H9 (cell line): ENCODE results near the gene SFMBT2. TPM values are rescaled to one million over a fixed set of nuclear protein-coding genes. Genes with fewer than 3 reads are reported as not detected.

Experiments used
- DNase-seq: peaks from one replicate; pipeline ENCODE4 v3.0.0-alpha.2; 2017
- H2AFZ ChIP-seq: one replicate; pipeline ENCODE4 v1.6.1; 2013; ENCODE audit warnings: mild to moderate bottlenecking, low read length, control low read depth, moderate library complexity
- H2AK5ac ChIP-seq: 2 replicates; pipeline ENCODE4 v1.6.1; 2013; ENCODE audit warnings: low read length, control low read depth, mixed read lengths; ENCODE audit not compliant: insufficient read length
- H2BK120ac ChIP-seq: one replicate; pipeline ENCODE4 v1.6.1; 2013; ENCODE audit warnings: low read depth, mild to moderate bottlenecking, low read length, control low read depth, inconsistent platforms; ENCODE audit not compliant: poor library complexity, severe bottlenecking
- H2BK12ac ChIP-seq: 2 replicates; pipeline ENCODE4 v1.6.1; 2013; ENCODE audit warnings: low read length, control low read depth, mixed read lengths, low read depth; ENCODE audit not compliant: insufficient read length
- H2BK15ac ChIP-seq: 2 replicates; pipeline ENCODE4 v1.6.1; 2013; ENCODE audit warnings: low read depth, low read length, control low read depth
- H2BK20ac ChIP-seq: one replicate; pipeline ENCODE4 v1.6.1; 2013; ENCODE audit warnings: low read depth, mild to moderate bottlenecking, low read length, control low read depth, inconsistent platforms; ENCODE audit not compliant: poor library complexity, severe bottlenecking
- H2BK5ac ChIP-seq: 2 replicates; pipeline ENCODE4 v1.6.1; 2013; ENCODE audit warnings: low read length, control low read depth, mixed read lengths; ENCODE audit not compliant: insufficient read length
- H3K14ac ChIP-seq: 2 replicates; pipeline ENCODE4 v1.6.1; 2013; ENCODE audit warnings: low read length, control low read depth; ENCODE audit not compliant: insufficient read depth
- H3K18ac ChIP-seq: 2 replicates; pipeline ENCODE4 v1.6.1; 2013; ENCODE audit warnings: low read depth, mild to moderate bottlenecking, mixed read lengths, low read length, control low read depth; ENCODE audit not compliant: insufficient read length
- H3K23ac ChIP-seq: 2 replicates; pipeline ENCODE4 v1.6.1; 2013; ENCODE audit warnings: low read length, control low read depth, mixed read lengths, low read depth; ENCODE audit not compliant: insufficient read length
- H3K23me2 ChIP-seq: 2 replicates; pipeline ENCODE4 v1.6.1; 2013; ENCODE audit warnings: low read depth, mild to moderate bottlenecking, mixed read lengths, low read length, control low read depth; ENCODE audit not compliant: insufficient read length, poor library complexity, severe bottlenecking
- H3K27ac ChIP-seq: 2 replicates; pipeline ENCODE4 v1.5.1; 2013; ENCODE audit warnings: low read length, control low read depth, mixed read lengths, low read depth; ENCODE audit not compliant: insufficient read length
- H3K27me3 ChIP-seq: 2 replicates; pipeline ENCODE4 v1.6.1; 2013; ENCODE audit warnings: low read length, control low read depth, inconsistent platforms; ENCODE audit not compliant: insufficient read depth
- H3K4ac ChIP-seq: 2 replicates; pipeline ENCODE4 v1.6.1; 2013; ENCODE audit warnings: low read depth, mild to moderate bottlenecking, control low read depth, inconsistent platforms, low read length, moderate library complexity
- H3K4me1 ChIP-seq: 2 replicates; pipeline ENCODE4 v1.6.1; 2013; ENCODE audit warnings: low read length, control low read depth, inconsistent platforms; ENCODE audit not compliant: insufficient read depth
- H3K4me2 ChIP-seq: 2 replicates; pipeline ENCODE4 v1.6.1; 2013; ENCODE audit warnings: low read length, control low read depth, mixed read lengths; ENCODE audit not compliant: insufficient read length, insufficient read depth
- H3K56ac ChIP-seq: 2 replicates; pipeline ENCODE4 v1.6.1; 2013; ENCODE audit warnings: low read depth, mild to moderate bottlenecking, mixed read lengths, low read length, control low read depth; ENCODE audit not compliant: insufficient read length
- H3K79me1 ChIP-seq: 2 replicates; pipeline ENCODE4 v1.6.1; 2013; ENCODE audit warnings: low read depth, mild to moderate bottlenecking, moderate library complexity, low read length, control low read depth, inconsistent platforms; ENCODE audit not compliant: insufficient read depth, poor library complexity, severe bottlenecking
- H3K79me2 ChIP-seq: 2 replicates; pipeline ENCODE4 v1.6.1; 2013; ENCODE audit warnings: low read length, control low read depth, inconsistent platforms; ENCODE audit not compliant: insufficient read depth
- H3K9ac ChIP-seq: 2 replicates; pipeline ENCODE4 v1.6.1; 2013; ENCODE audit warnings: low read length, control low read depth, mixed read lengths; ENCODE audit not compliant: insufficient read length; ENCODE audit errors: extremely low read depth
- H3K9me3 ChIP-seq: one replicate; pipeline ENCODE4 v1.6.1; 2013; ENCODE audit warnings: low read depth, low read length, inconsistent platforms; ENCODE audit not compliant: control insufficient read depth
- H3T11ph ChIP-seq: one replicate; pipeline ENCODE4 v1.6.1; 2013; ENCODE audit warnings: mild to moderate bottlenecking, low read length, control low read depth, inconsistent platforms
- H4K20me1 ChIP-seq: one replicate; pipeline ENCODE4 v1.6.1; 2013; ENCODE audit not compliant: control insufficient read depth, insufficient read length, insufficient read depth
- H4K5ac ChIP-seq: 2 replicates; pipeline ENCODE4 v1.6.1; 2013; ENCODE audit warnings: low read depth, mild to moderate bottlenecking, mixed read lengths, low read length, control low read depth; ENCODE audit not compliant: insufficient read length
- H4K8ac ChIP-seq: replicated peaks from 2 replicates; pipeline ENCODE4 v1.6.1; 2013; ENCODE audit warnings: low read length, control low read depth, mixed read lengths, low read depth; ENCODE audit not compliant: insufficient read length
- H4K91ac ChIP-seq: 2 replicates; pipeline ENCODE4 v1.6.1; 2013; ENCODE audit warnings: low read depth, mild to moderate bottlenecking, moderate library complexity, mixed read lengths, low read length, control low read depth; ENCODE audit not compliant: insufficient read length
- H3K27ac Mint-ChIP-seq, 3 experiments: 2 replicates in 2 of 3; 3 replicates in 1 of 3; pipeline ENCODE4 v1.8.0; 2020 to 2021; ENCODE audit warnings: mixed read lengths in 3 of 3, mild to moderate bottlenecking in 1 of 3, moderate library complexity in 1 of 3
- H3K27me3 Mint-ChIP-seq: 2 replicates; pipeline ENCODE4 v1.8.0; 2021; ENCODE audit warnings: low read depth, mild to moderate bottlenecking, moderate library complexity, mixed read lengths
- H3K36me3 Mint-ChIP-seq, 3 experiments: 2 replicates in 2 of 3; 3 replicates in 1 of 3; pipeline ENCODE4 v1.8.0; 2020 to 2021; ENCODE audit warnings: low read depth in 3 of 3, mixed read lengths in 3 of 3; ENCODE audit not compliant: insufficient read depth in 1 of 3
- H3K4me1 Mint-ChIP-seq, 2 experiments: 2 replicates each; pipeline ENCODE4 v1.8.0; 2020; ENCODE audit warnings: mixed read lengths in 2 of 2
- H3K4me3 Mint-ChIP-seq, 2 experiments: 2 replicates in 1 of 2; 3 replicates in 1 of 2; pipeline ENCODE4 v1.8.0; 2020 to 2021; ENCODE audit warnings: mild to moderate bottlenecking in 2 of 2, mixed read lengths in 2 of 2, moderate library complexity in 1 of 2
- H3K9me3 Mint-ChIP-seq, 2 experiments: 2 replicates in 1 of 2; 3 replicates in 1 of 2; pipeline ENCODE4 v1.8.0; 2020; ENCODE audit warnings: mild to moderate bottlenecking in 2 of 2, mixed read lengths in 2 of 2, moderate library complexity in 1 of 2
- CTCF ChIP-seq: fragments of 200-600 bp; sonication (generic); conservative IDR thresholded peaks from 3 replicates; pipeline ENCODE4 v1.8.0; 2021; ENCODE audit warnings: antibody characterized with exemption, mild to moderate bottlenecking
- WGBS: extraction: QIAGEN DNeasy Blood & Tissue Kit; methylation state at CpG from one replicate; pipeline ENCODE4 v1.1.7; 2013; ENCODE audit warnings: missing lambda C conversion rate, low lambda C conversion rate, mixed read lengths; ENCODE audit not compliant: insufficient read length; ENCODE audit errors: extremely low coverage; 5-methylcytosine and 5-hydroxymethylcytosine counted together
- total RNA-seq: library from RNA; stranded (reverse); gene quantifications from 2 replicates; pipeline ENCODE4 v1.2.1, GENCODE V29; 2021

SFMBT2 gene
- total RNA-seq, 1 experiment from 2014 or later: 5.3 TPM

GRCh38 chr10:7322623-7323022, 88.2 kb downstream of the SFMBT2 start:
- Mint-ChIP-seq H3K27ac (no peak overlapping the region), H3K4me1 (peaks cover 3 to 10% of the 10 kb centered on the region in 2 experiments; a peak in 2 of 4 replicates), H3K4me3 (no peak overlapping the region), H3K27me3 (no peaks in the 10 kb centered on the region), H3K9me3 (peaks cover 7 to 22% of the 10 kb centered on the region in 2 experiments; a peak in 4 of 5 replicates), H3K36me3 (peaks cover 6 to 13% (median 12%) of the 10 kb centered on the region in 3 experiments)
- no peak overlapping the region for H2AK5ac ChIP-seq
- no peak overlapping the region for H3K18ac ChIP-seq
- H2BK20ac ChIP-seq: no peak overlapping the region
- H3K9ac ChIP-seq: no peak overlapping the region
- H3K27me3 ChIP-seq: no peaks in the 10 kb centered on the region
- H2BK5ac ChIP-seq: no peak overlapping the region
- no CpG with 5 or more reads among the region's 1 CpG for WGBS
- no peaks in the 10 kb centered on the region for H3K9me3 ChIP-seq
- H3K4ac ChIP-seq: no peak overlapping the region
- no peak overlapping the region for H3T11ph ChIP-seq
- H4K8ac ChIP-seq: no peak overlapping the region
- H3K27ac ChIP-seq: no peak overlapping the region
- H3K23me2 ChIP-seq: no peaks in the 10 kb centered on the region
- no peak overlapping the region for H2BK15ac ChIP-seq
- H3K79me1 ChIP-seq: no peaks in the 10 kb centered on the region
- no peak overlapping the region for H3K56ac ChIP-seq
- H4K20me1 ChIP-seq: no peaks in the 10 kb centered on the region
- H4K5ac ChIP-seq: no peak overlapping the region
- no peaks in the 10 kb centered on the region for H3K4me1 ChIP-seq
- no peak overlapping the region for H3K4me2 ChIP-seq
- H2AFZ ChIP-seq: no peak overlapping the region
- H2BK12ac ChIP-seq: no peak overlapping the region
- H2BK120ac ChIP-seq: no peak overlapping the region
- no peak overlapping the region for H3K14ac ChIP-seq
- no peaks in the 10 kb centered on the region; the same call in 1 of the 2 replicates for H3K79me2 ChIP-seq
- no peak for DNase-seq
- H3K23ac ChIP-seq: no peak overlapping the region
- no peak overlapping the region for H4K91ac ChIP-seq
- TF ChIP-seq CTCF: no peak
